ENCODE data around the gene CLTC.

DNA sequence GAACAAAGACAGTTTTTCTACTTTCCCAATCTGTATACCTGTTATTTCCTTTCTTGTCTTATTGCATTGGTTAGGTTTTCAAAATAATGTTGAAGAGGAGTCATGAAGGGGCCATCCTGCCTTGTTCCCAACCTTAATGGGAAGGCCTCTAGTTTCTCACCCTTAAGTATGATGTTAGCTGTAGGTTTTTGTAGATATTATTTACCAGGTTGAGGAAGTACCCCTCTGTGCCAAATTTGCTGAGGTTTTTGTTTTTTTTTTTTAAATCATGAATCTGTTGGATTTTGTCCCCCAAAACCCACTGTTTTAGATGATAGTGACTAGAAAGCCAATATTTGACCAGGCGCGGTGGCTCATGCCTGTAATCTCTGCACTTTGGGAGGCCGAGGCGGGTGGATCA, 124.1 kb downstream of the CLTC start:
- TF ChIP-seq EZH2phosphoT487 (IDR thresholded peaks at IDR 0.05; ENCODE audit: borderline replicate concordance, low read depth) (no peak), RAD21 (IDR thresholded peaks at IDR 0.05; ENCODE audit: low read length) (no peak)
- TF ChIP-seq, protein P1, sequence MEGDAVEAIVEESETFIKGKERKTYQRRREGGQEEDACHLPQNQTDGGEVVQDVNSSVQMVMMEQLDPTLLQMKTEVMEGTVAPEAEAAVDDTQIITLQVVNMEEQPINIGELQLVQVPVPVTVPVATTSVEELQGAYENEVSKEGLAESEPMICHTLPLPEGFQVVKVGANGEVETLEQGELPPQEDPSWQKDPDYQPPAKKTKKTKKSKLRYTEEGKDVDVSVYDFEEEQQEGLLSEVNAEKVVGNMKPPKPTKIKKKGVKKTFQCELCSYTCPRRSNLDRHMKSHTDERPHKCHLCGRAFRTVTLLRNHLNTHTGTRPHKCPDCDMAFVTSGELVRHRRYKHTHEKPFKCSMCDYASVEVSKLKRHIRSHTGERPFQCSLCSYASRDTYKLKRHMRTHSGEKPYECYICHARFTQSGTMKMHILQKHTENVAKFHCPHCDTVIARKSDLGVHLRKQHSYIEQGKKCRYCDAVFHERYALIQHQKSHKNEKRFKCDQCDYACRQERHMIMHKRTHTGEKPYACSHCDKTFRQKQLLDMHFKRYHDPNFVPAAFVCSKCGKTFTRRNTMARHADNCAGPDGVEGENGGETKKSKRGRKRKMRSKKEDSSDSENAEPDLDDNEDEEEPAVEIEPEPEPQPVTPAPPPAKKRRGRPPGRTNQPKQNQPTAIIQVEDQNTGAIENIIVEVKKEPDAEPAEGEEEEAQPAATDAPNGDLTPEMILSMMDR (IDR thresholded peaks at IDR 0.05) = no peak

Measured in SK-N-SH (cell line).